H1 (cell line): Measurements from ENCODE around the gene ELL. TPM values are rescaled to one million over a fixed set of nuclear protein-coding genes. Genes with fewer than 3 reads are reported as not detected.

Source experiments
- ASH2L ChIP-seq: fragments of 200-600, 300-600 bp; sonication (generic); IDR thresholded peaks from one replicate; pipeline ENCODE4 v1.7.1; 2017; ENCODE audit warnings: low read length
- CREB1 ChIP-seq: IDR thresholded peaks from 2 replicates; pipeline ENCODE4 v1.6.1; 2012; ENCODE audit warnings: inconsistent platforms
- HDAC6 ChIP-seq: IDR thresholded peaks from one replicate; pipeline ENCODE4 v1.7.1; 2012; ENCODE audit warnings: low read depth, mild to moderate bottlenecking, inconsistent platforms, low read length, moderate library complexity
- KDM1A ChIP-seq: fragments of 200-600, 300-600 bp; sonication (generic); IDR thresholded peaks from 2 replicates; pipeline ENCODE4 v1.7.1; 2016; ENCODE audit warnings: mild to moderate bottlenecking, low read length, borderline replicate concordance
- KDM4A ChIP-seq: IDR thresholded peaks from one replicate; pipeline ENCODE4 v1.7.1; 2012; ENCODE audit warnings: low read depth, mild to moderate bottlenecking, moderate library complexity, low read length, inconsistent platforms; ENCODE audit not compliant: severe bottlenecking
- PHF8 ChIP-seq: fragments of 200-600 bp; sonication (generic); conservative IDR thresholded peaks from 2 replicates; pipeline ENCODE4 v1.7.1; 2012; ENCODE audit warnings: low read depth, mild to moderate bottlenecking, inconsistent platforms, low read length, moderate library complexity
- RAD21 ChIP-seq, 2 experiments: IDR thresholded peaks in 1 of 2; conservative IDR thresholded peaks in 1 of 2; 2 replicates each; pipeline ENCODE4 v1.6.1; 2011; ENCODE audit warnings: low read depth in 2 of 2, low read length in 2 of 2, improper control_type of control experiment in 1 of 2, inconsistent platforms in 1 of 2, mild to moderate bottlenecking in 1 of 2, moderate library complexity in 1 of 2
- SP1 ChIP-seq: IDR thresholded peaks from 2 replicates; pipeline ENCODE4 v1.6.1; 2011; ENCODE audit warnings: low read depth, low read length
- SP4 ChIP-seq: IDR thresholded peaks from 2 replicates; pipeline ENCODE4 v1.6.1; 2012; ENCODE audit warnings: low read length, inconsistent platforms
- SUZ12 ChIP-seq: fragments of 200-600 bp; sonication (generic); IDR thresholded peaks from 2 replicates; pipeline ENCODE4 v1.6.1; 2012; ENCODE audit warnings: mild to moderate bottlenecking, inconsistent platforms, low read length, moderate library complexity, mixed read lengths
- TAF7 ChIP-seq: optimal IDR thresholded peaks from 2 replicates; pipeline ENCODE3; 2011; ENCODE audit warnings: low read depth, mild to moderate bottlenecking, inconsistent platforms, low read length, moderate library complexity, borderline replicate concordance
- polyA plus RNA-seq, 7 experiments: library from polyadenylated mRNA; depleted of rRNA in 3 of 7; stranded (reverse) in 5 of 7; unstranded in 2 of 7; fragments of >200 nt in 5 of 7; fragments of 200-250 nt in 2 of 7; gene quantifications; 1 replicate in 5 of 7; 2 replicates in 1 of 7; 4 replicates in 1 of 7; pipeline versions ENCODE4 v1.2.1 to v1.2.3, GENCODE V29; 2011 to 2013; ENCODE audit warnings: missing spikeins in 2 of 7, mixed read lengths in 2 of 7
- total RNA-seq: library from RNA; stranded (reverse); fragmentation: NEBNext Ultra II Directional; extraction: Animal tissue kit (Norgen Biotek cat#: 25700); gene quantifications from 2 replicates; pipeline ENCODE4 v1.2.1, GENCODE V29; 2021
- TF ChIP-seq, protein P1 (sequence below), 3 experiments: IDR thresholded peaks; 1 replicate in 2 of 3; 2 replicates in 1 of 3; pipeline versions ENCODE4 v1.5.1 to v1.6.1; 2011; ENCODE audit warnings: low read length in 3 of 3, mild to moderate bottlenecking in 3 of 3, inconsistent platforms in 2 of 3, low read depth in 1 of 3, moderate library complexity in 1 of 3; ENCODE audit not compliant: insufficient read depth in 1 of 3; ENCODE audit errors: control extremely low read depth in 1 of 3
- TF ChIP-seq, protein P2 (sequence below): IDR thresholded peaks from 2 replicates; pipeline ENCODE4 v1.6.1; 2012; ENCODE audit warnings: low read length, inconsistent platforms

Gene ELL
- total and polyA plus RNA-seq, 2 of the 8 experiments (the other 6 are each of a cell fraction or from before 2014, with no cell fraction given) = 5.2 to 10.5 TPM

DNA sequence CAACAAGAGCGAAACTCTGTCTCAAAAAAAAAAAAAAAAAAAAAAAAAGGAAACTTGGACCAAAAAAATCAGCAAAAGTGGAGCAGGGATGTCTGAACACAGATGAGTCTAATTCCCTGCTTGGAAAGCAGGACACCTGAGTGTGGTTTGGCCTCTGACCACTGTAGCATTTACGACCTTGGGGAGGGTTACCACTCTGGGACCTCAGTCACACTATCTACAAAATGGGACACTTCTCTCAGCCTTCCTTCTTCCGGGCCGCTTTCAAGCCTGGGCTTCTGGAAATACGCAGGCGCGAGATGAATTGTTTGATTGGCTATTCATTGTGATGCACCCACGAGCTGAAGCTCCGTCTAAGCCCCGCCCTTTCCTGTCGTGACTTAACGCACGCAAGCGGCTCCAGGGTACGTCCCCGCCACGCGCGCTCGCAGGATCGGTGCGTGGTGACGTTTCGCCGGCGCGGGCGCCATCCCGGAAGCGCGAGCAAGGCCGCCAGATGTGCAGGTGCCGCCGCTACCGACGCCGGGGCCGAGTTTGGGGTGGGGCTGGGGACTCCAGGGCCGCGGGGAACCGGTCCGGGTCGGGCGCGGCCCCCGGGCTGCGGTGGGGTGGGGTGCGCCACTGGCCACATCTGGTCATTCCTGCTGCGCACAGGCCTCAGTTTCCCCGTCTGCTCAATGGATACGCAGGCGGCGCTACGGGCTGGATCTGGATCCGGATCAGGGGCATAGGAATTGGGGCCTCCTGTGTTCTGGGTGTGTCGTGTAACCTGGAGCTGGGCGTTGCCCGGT, 35.7 kb upstream of the ELL start, which contains the start of gene KXD1 (continued):
- TF ChIP-seq ASH2L (peak; percentile 68), PHF8 (peak; percentile 52), SP4 (no peak), CREB1 (peak; percentile 68), HDAC6 (no peak), TAF7 (no peak), SP1 (no peak), KDM1A (peak; percentile 99), KDM4A (peak; percentile 44), RAD21 (IDR thresholded peaks at IDR 0.05 in 1 of 2, conservative IDR thresholded peaks at IDR 0.05 in 1 of 2; ENCODE audit: low read depth in 2 of 2, low read length in 2 of 2) (no peak), SUZ12 (peak; percentile 41; the same call in 1 of the 2 replicates)
- TF ChIP-seq, protein P1, sequence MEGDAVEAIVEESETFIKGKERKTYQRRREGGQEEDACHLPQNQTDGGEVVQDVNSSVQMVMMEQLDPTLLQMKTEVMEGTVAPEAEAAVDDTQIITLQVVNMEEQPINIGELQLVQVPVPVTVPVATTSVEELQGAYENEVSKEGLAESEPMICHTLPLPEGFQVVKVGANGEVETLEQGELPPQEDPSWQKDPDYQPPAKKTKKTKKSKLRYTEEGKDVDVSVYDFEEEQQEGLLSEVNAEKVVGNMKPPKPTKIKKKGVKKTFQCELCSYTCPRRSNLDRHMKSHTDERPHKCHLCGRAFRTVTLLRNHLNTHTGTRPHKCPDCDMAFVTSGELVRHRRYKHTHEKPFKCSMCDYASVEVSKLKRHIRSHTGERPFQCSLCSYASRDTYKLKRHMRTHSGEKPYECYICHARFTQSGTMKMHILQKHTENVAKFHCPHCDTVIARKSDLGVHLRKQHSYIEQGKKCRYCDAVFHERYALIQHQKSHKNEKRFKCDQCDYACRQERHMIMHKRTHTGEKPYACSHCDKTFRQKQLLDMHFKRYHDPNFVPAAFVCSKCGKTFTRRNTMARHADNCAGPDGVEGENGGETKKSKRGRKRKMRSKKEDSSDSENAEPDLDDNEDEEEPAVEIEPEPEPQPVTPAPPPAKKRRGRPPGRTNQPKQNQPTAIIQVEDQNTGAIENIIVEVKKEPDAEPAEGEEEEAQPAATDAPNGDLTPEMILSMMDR (IDR thresholded peaks at IDR 0.05; ENCODE audit: control extremely low read depth in 1 of 3, insufficient read depth in 1 of 3, low read depth in 1 of 3, low read length in 3 of 3) = no peak
- TF ChIP-seq, protein P2, sequence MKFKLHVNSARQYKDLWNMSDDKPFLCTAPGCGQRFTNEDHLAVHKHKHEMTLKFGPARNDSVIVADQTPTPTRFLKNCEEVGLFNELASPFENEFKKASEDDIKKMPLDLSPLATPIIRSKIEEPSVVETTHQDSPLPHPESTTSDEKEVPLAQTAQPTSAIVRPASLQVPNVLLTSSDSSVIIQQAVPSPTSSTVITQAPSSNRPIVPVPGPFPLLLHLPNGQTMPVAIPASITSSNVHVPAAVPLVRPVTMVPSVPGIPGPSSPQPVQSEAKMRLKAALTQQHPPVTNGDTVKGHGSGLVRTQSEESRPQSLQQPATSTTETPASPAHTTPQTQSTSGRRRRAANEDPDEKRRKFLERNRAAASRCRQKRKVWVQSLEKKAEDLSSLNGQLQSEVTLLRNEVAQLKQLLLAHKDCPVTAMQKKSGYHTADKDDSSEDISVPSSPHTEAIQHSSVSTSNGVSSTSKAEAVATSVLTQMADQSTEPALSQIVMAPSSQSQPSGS = no peak; the same call in 1 of the 2 replicates
